OCI-LY3 (cell line): ENCODE measurements around the gene C9orf40.

Experiments
- EZH2phosphoT487 ChIP-seq: fragments of 200-600 bp; shearing (Covaris generic); IDR thresholded peaks from 2 replicates; pipeline ENCODE4 v1.6.1; 2018; ENCODE audit warnings: antibody characterized with exemption, mixed run types, low read depth
- TF ChIP-seq, protein P1 (sequence below): fragments of 200-600, 300-600 bp; sonication (generic); IDR thresholded peaks from 2 replicates; pipeline ENCODE4 v1.5.1; 2014; ENCODE audit warnings: antibody characterized with exemption, low read length, low read depth

DNA sequence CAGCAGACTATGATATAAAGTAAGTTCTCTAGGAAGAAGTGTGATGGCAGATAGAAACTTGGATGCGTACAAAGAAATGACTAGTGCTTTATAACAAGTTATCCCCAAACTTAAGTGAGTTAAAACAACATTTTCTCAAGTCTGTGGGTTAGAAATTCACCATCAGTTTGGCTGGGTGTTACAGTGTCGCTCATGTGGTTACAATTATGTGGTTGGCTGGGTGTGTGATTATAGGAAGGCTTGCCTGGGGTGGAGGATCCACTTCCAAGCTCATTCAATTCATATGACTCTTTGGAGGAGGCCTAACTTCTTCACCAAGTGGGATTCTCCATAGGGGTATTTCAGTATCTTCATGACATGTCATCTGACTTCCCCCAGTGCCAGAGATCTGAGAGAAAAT, 10.3 kb upstream of the C9orf40 start:
- TF ChIP-seq, protein P1, sequence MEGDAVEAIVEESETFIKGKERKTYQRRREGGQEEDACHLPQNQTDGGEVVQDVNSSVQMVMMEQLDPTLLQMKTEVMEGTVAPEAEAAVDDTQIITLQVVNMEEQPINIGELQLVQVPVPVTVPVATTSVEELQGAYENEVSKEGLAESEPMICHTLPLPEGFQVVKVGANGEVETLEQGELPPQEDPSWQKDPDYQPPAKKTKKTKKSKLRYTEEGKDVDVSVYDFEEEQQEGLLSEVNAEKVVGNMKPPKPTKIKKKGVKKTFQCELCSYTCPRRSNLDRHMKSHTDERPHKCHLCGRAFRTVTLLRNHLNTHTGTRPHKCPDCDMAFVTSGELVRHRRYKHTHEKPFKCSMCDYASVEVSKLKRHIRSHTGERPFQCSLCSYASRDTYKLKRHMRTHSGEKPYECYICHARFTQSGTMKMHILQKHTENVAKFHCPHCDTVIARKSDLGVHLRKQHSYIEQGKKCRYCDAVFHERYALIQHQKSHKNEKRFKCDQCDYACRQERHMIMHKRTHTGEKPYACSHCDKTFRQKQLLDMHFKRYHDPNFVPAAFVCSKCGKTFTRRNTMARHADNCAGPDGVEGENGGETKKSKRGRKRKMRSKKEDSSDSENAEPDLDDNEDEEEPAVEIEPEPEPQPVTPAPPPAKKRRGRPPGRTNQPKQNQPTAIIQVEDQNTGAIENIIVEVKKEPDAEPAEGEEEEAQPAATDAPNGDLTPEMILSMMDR, result no peak
- no peak for TF ChIP-seq EZH2phosphoT487
